ENCODE data around the gene FBXW11. TPM values are rescaled to one million over a fixed set of nuclear protein-coding genes. Genes with fewer than 3 reads are reported as not detected.

Gene FBXW11
- total RNA-seq, 1 donor, result 41.7 TPM

- no peak for DNase-seq (ENCODE audit: low read depth in 2 of 3, low spot score in 2 of 3)
Observed at GRCh38 chr5:171816666-171817065, 189.8 kb downstream of the FBXW11 start.

DNA sequence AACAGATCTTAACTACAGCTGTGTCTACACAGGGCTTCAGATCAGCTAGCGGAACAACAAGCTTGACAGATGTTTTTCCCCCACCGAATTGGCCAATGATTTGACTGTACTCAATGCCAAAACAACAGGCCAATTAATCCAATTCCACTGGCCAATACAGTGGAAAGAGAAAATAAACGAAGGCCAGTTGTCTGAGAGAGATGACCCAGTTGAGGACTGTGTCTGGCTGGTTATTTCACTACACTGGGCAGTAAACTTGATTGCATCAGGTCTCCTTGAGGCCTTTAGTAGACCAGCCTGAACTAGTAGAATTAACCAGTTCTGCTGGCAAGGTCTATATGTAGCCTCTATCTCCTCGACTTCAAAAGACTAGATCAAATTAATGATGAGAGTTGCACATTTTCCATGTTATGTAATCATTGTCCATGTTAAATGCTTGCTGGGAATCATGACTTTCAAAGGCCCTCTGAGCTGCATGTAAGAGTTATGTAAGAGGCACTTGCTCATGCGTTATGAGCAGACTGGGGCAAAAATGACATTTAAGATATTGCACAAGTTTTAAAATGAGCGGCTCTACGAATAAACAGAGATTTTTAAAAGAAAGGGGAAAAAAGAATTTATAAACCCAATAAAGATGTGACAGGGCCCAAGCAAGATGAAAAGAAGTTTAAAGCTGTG lies 192.5 kb downstream of the FBXW11 start:
- no peak for DNase-seq (ENCODE audit: low read depth in 2 of 3, low spot score in 2 of 3)

DNA sequence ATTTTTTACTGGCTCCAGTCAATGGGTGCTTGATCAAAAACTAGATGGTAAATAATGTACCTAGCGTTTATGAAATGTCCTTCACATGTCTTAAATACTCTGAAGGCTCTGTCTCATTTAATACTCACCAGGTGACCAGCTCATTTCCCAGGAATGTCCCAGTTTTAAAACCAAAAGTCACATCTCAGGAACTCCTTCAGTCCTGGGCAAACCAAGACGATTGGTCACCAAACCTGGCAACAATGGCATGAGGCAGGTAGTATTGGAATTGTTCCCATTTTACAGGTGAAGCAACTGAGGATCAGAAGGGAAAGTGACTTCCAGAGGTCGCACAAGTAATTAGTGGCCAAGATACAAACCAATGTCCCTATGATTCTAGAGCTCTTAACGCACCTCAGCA lies 193.2 kb downstream of the FBXW11 start:
- DNase-seq (ENCODE audit: low read depth in 2 of 3, low spot score in 2 of 3), result no peak

Other genes starting within 250 kb of the FBXW11 start
- gene SMIM23, start 220.8 kb downstream of the FBXW11 start, total RNA-seq, result not detected
- gene STK10, start 181.6 kb upstream of the FBXW11 start, total RNA-seq, result 85.1 TPM
- not detected for gene EFCAB9, start 187.5 kb upstream of the FBXW11 start, total RNA-seq